Right kidney (tissue), 1 donor: ENCODE measurements around the gene OXTR.
"Not testable (repeated sequence)": the region's sequence is repeated elsewhere in the genome, so short reads cannot be mapped to it uniquely, and the experiment has no call there.

Experiments
- DNase-seq: peaks from one replicate; pipeline ENCODE4 v3.0.0-alpha.2; 2016

The OXTR gene

DNA sequence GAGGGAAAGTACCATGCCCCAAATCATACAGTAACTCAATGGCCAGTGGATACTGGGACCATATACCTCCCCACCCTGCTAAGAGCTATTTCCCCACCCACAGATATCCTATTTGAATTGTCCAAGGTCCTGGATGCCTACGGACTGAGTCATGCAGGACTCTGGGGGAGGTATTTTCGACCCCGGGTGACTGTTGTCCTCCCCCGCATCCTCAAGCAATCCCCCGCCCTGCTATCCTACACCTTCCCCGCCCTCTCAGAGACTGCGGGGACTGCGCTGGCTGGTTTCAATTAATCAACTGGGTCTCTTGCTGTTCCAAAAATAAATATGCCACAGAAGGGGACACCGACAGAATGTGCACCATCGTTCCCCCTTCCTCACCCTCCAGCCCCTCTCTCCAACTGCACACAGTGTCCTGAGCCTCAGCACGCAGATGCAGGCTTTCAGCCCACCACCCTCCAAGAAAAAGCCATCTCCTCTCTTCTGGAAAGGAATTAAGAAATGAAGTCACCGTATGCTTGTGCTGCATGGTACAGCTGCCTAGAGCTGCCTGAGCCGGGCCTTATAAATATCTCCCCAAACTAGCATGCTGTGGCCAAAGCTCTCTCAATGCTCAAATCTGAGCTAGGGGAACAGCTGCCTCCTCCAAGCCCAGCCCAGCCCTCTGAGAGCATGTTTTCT is 27.7 kb downstream of the OXTR start:
- DNase-seq: peak; percentile 57

DNA sequence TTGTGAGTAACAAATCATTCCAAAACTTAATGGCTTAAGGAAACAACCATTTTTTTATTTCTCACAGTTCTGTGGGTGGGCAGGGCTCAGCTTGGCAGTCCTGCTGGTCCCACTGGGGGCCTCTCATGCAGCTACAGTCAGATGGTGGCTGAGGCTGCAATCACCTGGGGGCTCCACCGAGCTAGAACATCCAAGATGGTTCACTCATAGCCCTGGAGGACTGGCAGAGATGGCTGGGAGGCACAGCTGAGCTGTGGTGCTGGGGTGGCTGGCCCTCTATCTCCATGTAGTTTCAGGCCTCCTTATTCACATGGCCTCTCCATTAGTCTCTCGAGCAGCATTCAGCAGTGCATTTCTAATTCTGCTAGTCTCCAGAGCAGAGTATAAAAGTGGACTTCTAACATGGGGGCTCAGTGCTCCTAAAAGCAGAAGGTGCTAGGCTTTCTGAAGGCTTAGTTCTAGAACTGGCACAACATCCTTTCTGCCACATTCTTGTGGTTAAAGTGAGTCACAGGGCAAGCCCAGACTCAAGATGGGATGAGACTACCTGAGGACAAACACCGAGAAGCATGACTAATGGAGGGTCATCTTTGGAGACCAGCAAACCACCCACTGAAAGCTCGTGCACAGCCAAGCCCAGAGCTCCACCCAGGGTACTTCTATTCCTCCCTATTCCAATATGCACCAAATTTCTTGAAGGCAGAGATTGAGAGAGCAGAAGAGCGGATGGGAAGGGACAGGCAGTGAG is 29.5 kb downstream of the OXTR start:
- no peak for DNase-seq

DNA sequence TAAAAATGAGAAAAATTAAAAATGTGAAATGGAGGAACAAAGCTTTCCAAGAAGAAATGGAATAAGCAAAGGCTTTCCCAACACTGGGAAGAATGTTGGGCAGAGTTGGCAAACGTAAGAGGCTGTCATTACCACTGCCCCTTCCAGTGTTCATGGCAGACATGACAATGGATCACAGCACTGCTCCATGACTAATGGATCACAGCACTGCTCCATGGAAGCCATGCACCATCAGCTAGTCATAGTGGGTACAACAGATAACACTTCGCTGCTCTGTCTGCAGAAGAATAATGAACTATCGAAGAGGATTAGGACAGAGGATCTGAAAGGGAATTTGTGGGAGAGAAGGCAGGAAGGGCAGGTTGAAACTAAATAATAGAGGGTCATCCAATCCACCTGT is 30.8 kb downstream of the OXTR start:
- no peak for DNase-seq

DNA sequence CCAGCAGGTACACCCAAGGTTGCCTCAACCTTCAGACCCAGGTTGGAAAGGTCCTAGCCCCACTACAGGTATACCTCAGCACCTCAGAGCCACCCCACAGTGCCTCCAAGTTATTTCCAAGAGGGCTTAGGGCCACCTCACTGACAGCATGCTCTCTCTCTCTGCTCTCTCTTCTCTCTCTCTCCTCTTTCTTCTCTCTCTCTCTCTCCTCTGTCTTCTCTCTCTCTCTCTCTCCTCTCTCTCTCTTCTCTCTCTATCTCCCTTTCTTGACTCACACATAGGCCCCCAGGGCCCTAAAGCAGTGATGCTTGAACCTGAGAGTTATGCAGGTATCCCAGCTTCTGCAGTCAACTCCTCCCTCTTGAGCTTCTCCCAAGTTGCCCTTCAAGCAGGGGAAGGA is 31.6 kb downstream of the OXTR start:
- no peak for DNase-seq

DNA sequence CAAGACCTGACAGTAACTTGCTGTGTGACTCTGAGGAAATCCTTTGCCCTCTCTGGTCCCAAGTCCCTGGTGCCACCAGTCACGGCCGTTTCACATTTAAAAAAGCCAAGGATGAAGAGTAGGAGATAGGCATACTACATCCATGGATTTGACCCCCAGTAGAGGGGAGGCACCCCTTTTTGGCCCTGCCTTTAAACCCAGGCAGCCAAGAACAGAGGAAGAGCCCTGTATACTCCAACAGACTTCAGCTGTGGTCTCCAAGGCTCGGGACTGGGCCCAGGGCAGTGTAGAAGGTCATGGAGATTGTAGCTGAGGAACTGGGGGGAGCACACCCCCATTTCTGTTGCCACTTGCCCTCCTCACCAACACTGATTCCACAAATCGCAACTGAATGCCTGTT is 32.1 kb downstream of the OXTR start:
- DNase-seq: no peak

DNA sequence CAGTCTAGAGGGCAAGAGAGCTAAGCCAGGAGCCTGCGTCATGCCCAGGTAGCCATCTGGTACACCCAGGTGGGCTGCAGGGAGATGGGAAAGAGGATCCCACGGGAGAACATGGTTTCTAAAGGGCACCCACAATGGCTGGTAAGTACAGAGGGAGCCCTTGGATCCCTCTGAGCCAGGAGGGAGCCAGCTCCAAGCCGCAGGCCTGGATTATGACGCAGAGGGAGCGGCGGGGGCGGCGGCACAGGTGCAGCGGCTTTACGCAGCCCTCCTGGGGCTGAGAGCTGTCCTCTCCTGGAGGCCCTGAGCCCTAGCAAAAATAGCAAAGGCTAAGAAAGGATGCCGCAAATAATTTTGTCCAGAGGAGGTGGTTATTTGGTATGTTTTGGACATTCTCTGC is 33.0 kb downstream of the OXTR start:
- DNase-seq: no peak

DNA sequence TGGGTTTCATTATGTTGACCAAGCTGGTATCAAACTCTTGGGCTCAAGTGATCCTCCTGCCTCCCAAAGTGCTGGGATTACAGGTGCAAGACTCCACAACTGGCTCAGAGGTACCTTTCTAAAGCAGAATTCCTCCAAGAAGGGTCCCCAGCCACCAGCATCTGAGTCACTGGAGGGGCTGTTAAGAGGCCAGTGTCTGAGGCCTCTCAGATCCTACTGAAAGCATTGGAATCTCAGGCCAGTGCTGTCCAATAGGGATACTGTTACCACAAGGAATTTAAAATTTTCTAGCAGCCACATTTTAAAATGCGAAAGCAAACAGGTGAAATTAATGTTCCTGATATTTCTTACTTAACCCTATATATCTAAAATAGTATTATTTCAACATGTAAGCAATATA is 34.5 kb downstream of the OXTR start:
- DNase-seq: no peak

DNA sequence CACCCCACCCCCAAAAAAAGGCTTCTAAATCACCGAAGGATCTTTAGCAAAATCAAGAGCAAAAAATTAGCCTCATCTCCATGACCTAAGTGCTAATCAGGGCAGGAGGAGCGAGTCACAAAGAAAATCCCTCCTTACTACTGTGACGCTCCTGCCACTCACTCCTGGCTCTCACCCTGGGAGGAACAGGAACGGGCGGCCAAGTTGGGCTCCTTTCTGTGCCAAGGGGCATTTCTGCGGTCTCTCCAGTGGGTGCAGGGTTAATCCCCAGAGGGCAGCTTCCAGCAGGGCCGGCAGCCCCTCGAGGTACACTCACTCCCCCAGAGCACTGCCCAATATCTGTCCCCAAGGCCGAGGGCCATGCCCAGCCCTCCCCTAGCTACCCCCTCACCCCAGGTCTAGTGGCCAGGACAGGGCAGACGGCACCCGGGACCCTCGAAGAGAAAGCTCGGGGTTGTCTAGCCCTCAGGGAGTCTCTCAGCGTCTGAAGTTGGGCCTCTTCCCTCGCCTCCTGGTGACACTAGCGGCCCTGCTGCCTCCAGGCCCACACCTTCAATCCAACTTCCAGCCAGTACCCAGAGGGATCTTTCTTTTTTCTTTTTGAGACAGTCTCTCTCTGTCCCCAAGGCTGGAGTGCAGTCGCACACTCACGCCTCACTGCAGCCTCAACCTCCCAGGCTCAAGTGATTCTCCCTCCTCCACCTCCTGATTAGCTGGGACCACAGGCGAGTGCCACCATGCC is 35.1 kb downstream of the OXTR start:
- no peak for DNase-seq

DNA sequence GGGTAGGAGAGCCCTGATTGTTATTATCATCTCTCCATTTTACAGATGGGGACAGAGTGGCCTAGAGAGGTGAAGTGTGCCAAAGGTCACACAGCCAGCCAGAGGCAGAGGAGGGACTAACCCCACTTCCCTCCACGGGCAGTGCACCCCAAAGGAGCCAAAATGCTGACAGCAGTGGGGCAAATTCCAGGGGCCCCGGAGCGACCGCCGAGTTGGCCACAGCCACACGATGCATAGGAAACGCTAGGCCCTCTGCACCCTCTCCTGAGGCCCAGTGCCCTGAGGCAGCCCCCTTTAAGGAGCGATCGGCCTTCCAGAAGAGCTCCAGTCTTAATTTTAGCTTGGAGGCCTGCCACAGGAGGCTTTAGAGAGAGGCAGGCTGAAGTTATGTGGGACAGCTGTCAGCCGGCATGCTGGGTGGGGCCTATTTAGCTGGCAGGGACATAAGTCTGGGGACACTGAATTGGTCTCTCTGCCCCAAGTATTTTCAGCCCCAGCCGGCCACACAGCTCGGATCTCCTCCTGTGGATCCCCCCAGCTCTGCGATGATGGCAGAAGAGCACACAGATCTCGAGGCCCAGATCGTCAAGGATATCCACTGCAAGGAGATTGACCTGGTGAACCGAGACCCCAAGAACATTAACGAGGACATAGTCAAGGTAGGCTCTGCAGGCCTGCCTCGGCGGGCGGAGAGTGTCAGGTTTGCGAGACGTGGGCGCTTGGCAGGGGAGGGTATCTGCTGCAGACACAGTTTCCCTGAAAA is 35.9 kb downstream of the OXTR start, which contains the start of gene CAV3:
Gene CAV3 (plus strand): TSS at position 471 of the 763 bp plus-strand sequence. CDS start 75 bp downstream, at position 546.
- DNase-seq: no peak

DNA sequence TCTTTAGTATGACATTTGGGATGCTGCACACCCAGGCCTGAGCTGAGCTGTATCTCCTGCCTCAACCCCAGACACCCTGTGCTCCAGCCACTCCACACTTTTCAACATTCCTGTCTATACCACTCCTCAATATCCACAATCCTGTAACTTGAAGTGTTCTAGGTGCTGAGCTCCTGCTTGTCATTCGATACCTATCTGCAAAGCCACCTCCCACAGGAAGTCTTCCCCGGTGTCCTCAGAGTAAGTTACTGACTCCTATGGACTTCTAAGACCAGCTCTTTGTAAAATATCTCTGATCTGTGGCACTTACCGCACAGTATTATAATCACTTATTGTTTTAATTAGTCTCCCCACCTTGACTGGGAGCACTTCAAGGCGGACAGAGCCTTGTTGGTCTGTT is 37.0 kb downstream of the OXTR start:
- DNase-seq: no peak

DNA sequence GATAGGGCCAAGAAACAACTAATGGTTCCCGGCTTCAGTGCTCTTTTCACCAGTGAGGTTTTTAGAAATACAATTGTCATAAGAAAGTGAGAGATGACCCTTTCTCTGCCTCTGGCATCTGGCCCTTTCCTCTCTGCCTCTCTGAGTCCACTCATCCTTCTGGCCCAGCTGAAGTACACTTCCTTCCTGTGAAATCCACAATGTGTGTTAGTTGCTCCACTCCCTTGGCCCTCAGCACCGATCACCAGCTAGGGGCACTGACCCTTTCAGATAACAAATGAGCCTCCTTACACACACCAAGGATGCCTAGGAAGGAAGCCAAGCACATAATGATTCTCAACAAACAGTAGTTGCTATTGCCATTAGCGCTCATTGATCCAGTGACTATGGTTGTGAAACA is 38.8 kb downstream of the OXTR start:
- DNase-seq: no peak

DNA sequence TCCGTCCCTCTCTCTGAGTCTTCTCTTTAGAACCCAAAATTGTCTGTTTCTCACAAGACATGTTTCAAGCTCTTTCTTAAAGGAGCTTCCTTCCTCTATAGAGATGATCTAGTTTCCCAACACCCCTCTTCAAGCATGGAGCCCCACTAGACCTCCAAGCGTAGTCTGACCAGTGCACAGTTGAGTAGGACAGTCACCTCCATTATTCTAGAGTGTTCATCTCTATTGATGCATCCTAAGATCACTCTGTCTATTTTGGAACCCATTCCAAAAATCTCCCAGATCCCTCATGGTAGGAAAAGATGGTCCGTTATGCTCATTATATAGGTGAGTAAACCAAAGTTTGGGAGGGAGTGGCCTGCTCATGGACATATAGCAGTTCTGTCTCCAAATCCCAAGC is 39.9 kb downstream of the OXTR start:
- no peak for DNase-seq

DNA sequence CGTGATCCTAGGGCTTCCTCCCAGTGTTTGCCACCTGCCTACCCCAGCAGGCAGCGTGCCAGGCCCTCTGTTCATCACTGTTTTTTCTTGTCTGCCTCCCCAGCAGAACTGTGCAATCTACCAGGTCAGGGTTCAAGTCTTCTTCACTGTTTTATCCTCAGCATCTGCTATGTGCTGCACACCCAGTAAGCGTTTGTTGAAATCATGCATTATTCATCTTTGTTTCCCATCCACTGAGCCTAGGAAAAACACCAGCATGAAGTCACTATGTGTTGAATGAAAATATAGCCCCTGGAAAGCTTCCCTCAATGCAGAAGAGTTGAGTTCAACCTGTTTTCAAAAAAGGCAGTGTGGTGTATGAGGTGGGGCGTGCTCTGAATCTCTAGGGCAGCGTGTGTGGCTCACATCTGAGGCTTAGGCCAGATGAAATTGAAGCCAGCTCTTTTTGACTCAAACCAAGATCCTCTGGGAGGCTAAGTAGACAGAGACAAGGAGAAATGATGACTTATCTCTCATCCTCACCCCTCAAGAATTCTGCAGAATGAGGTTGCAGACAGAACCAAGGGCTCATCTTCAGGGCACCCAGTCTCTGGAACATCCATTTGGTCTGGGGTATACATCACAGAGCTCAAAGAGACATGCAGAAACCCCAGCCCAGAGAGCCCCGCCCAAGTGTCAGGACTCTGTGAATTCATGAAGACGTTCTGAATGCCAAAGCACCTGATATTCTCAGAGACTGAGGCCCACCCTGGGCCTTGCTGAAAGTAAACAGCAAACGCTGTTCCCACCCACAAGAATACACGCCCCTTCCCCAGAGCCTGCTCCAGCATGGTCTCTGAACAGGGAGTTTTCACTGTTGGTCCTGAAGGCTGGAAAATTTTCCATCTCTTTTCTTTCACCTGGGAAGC is 41.6 kb downstream of the OXTR start:
- no peak for DNase-seq

DNA sequence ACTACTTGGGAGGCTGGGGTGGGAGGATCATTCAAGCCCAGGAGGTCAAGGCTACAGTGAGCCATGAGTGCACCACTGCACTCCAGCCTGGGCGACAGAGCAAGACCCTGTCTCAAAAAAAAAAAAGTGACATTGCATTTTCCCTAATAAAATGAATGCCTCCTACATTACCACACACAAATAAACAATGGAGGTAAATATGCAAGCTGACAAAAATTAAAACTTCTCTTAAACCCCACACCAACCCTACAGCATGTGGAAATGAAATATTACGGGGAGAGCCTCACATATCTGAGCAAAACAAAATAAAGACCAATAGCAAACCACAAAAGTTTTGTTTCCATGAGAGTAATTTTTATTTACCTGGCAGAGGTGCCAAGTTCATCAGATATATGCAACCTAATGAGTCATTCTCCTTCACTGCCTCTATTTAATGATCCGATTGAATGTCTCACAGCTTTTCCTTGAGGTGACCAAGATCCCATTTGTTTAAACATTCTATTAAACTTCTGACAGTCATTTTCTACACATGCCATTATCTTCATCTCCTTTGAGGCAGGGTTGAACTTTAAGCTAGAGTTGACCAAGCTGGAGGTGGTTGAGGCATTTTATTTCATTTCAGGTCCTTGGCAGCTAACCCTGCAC is 45.2 kb downstream of the OXTR start:
- DNase-seq: no peak

DNA sequence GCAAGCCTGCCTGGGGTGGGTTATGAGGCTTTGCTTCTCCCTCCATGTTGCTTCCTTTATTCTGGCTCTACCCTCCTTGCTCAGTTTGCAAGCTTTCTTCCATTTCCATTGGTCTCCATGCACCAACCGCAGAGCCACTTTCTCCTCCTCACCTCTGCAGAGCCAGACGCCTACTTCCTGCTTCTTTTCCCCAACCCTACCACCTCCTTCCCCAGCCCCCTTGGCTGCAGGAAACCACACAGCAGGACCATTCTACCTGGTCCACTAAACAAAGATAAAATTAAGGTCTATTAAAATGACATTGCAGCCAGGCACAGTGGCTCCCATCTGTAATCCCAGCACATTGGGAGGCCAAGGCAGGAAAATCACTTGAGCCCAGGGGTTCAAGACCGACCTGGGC is 45.8 kb downstream of the OXTR start:
- DNase-seq: no peak

DNA sequence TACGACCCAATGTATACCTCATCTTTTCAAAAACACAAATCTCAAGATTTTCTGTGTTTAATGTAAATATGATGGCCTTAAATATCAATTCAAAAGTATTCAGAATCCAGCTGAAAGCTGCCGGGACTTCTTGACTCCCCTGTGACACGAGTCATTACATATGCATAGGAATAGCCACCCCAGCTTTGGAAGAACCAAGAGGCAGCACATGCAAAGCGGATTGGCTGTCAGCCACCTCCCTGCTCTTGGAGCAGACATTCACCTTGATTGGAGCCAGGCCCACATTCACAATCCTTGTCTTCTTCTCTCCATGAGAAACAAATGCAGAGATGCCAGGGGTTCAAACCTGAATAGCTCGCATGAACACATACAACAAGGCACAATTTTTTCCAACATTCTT is 46.6 kb downstream of the OXTR start:
- no peak for DNase-seq

DNA sequence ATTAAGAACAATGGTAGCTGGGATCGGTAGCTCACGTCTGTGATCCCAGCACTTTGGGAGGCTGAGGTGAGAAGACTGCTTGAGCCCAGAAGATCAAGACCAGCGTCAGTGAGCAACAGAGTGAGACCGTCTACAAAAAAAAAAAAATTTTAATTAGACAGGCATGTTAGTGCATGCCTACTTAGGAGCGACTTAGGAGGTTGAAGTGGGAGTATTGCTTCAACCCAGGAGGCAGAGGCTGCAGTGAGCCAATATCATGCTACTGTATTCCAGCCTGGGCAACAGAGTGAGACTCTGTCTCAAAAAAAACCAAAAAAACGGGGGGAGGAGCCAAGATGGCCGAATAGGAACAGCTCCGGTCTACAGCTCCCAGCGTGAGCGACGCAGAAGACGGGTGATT is 53.7 kb downstream of the OXTR start:
- not testable (repeated sequence) for DNase-seq

DNA sequence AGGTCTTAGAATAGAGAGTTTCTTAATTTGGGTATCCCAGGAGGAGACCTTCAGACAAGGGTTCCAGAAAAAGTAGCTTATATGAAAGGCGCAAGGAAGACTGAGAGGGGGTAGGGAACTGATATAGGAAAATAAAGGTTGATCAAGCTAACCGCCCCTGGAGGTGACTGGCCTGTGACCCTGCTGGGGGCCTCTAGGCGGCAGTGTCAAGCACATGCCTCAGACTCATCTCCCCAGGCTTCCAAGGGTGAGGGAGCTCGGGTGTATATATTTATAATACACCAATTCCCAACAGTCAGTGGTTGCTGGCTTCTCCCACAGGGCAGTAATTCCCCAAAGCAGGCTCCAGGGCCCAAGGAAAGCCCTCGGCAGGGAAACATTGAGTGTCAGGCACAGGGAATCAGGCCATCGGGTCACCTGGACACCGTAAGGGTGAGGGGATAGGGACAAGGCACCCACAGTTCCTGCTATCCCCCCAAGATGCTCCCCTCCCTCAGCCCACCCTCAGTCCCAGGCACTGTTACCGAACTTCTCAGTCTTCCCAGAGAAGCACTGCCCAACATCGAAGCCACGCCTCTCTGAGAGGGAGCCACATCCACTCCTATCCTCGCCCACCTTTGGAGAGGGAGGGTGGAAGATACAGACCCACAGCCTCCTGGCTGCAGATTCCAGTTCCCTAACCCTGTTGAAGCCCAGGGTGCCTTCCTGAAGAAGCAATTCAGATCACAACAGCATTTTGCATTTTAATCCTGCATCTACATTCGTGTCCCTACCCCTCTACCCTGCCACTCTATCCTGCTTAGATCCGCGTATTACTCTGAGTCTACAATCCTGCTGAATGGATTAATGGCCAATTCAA is 55.3 kb downstream of the OXTR start:
- DNase-seq: no peak

DNA sequence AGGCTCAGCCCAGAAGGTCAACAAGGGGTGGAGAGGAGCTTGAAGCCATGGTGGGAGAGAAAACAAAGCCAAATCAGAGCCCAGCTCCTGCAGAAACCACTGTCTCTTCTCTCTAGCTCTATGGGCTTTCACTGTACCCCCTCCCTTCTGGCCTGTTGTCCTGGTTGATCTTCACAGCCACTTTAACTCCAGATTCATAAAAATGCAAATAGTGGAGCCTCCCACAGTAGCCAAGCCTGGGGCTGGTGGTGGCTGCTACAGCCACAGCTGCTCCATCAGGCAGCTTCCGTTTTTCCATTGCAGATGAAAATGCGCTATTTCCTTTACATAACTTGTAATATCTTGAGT is 56.5 kb downstream of the OXTR start:
- DNase-seq: no peak
